ENCODE data around the gene PTPRR. TPM values are rescaled to one million over a fixed set of nuclear protein-coding genes. Genes with fewer than 3 reads are reported as not detected.

PTPRR gene
- total RNA-seq, 1 donor from 2014 or later, result 0.33 TPM

DNA sequence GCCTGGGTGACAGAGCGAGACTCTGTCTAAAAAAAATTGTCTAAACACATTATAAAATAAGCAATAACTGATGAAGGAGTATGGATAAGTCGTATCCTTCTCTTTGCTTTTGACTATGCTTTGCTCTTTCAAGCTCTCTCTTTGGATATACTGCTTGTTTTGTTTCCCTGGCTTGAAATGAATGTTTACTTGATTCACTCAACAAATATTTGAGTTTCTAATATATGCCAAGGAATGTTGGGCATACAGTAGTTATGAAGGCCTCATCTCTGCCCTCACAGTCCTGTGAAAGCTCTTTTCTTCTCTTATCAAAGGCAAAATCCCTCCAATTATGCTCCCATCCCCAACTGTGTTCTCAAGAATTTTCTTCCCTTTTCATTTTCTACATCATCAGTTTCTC, 123.5 kb downstream of the PTPRR start:
- no peaks in the 10 kb centered on the region for H3K36me3 Mint-ChIP-seq (ENCODE audit: low read depth, unreplicated experiment)
- H3K4me3 Mint-ChIP-seq (ENCODE audit: unreplicated experiment), result no peak overlapping the region
- no peaks in the 10 kb centered on the region for H3K27me3 Mint-ChIP-seq (ENCODE audit: unreplicated experiment)
- TF ChIP-seq, protein P1, sequence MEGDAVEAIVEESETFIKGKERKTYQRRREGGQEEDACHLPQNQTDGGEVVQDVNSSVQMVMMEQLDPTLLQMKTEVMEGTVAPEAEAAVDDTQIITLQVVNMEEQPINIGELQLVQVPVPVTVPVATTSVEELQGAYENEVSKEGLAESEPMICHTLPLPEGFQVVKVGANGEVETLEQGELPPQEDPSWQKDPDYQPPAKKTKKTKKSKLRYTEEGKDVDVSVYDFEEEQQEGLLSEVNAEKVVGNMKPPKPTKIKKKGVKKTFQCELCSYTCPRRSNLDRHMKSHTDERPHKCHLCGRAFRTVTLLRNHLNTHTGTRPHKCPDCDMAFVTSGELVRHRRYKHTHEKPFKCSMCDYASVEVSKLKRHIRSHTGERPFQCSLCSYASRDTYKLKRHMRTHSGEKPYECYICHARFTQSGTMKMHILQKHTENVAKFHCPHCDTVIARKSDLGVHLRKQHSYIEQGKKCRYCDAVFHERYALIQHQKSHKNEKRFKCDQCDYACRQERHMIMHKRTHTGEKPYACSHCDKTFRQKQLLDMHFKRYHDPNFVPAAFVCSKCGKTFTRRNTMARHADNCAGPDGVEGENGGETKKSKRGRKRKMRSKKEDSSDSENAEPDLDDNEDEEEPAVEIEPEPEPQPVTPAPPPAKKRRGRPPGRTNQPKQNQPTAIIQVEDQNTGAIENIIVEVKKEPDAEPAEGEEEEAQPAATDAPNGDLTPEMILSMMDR (IDR thresholded peaks at IDR 0.05; ENCODE audit: unreplicated experiment), result no peak
- no peak for DNase-seq (ENCODE audit: low spot score)
- no peaks in the 10 kb centered on the region for H3K4me1 Mint-ChIP-seq (ENCODE audit: unreplicated experiment)
- H3K27ac Mint-ChIP-seq (ENCODE audit: unreplicated experiment), result no peak overlapping the region
- no peaks in the 10 kb centered on the region for H3K9me3 Mint-ChIP-seq (ENCODE audit: unreplicated experiment)

DNA sequence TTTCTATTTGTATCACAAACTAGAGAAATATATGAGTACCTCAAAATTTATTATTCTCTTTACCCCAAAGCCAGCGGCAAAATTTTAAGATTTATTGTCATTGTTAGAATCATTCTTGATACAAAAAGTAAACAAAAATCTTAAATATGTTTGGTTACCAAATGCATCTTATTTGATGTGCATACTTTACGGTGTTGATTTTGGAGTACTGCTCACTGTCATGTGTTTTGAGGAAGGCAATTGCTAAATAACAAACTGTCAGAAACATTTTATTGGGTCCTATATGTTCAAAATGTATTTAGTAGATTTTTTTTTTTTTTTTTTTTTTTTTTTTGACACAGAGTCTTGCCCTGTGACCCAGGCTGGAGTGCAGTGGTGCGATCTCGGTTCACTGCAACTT, 124.9 kb downstream of the PTPRR start:
- no peak overlapping the region for H3K4me3 Mint-ChIP-seq (ENCODE audit: unreplicated experiment)
- H3K4me1 Mint-ChIP-seq (ENCODE audit: unreplicated experiment), result no peaks in the 10 kb centered on the region
- H3K9me3 Mint-ChIP-seq (ENCODE audit: unreplicated experiment), result no peaks in the 10 kb centered on the region
- TF ChIP-seq, protein P1 (IDR thresholded peaks at IDR 0.05; ENCODE audit: unreplicated experiment), result no peak
- no peaks in the 10 kb centered on the region for H3K27me3 Mint-ChIP-seq (ENCODE audit: unreplicated experiment)
- H3K27ac Mint-ChIP-seq (ENCODE audit: unreplicated experiment), result no peak overlapping the region
- no peaks in the 10 kb centered on the region for H3K36me3 Mint-ChIP-seq (ENCODE audit: low read depth, unreplicated experiment)
- no peak for DNase-seq (ENCODE audit: low spot score)

DNA sequence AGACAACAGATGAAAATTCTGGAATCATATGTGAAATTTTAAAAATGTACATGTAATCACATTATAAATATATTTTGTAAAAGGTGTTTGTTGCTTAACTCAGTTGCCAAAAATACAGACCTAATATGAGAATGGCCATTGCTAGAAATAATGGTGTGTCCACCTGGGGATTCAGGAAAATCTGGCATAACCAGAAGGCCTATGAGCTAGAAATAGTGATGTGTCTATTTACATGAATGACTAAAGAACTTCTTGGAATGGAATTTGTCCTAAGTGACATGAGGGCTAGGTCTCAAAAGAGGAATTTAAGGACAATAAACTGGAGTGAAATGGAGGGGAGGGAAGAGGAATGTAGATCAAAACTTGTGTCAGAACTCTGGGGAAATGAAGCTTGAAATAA, 126.4 kb downstream of the PTPRR start:
- DNase-seq (ENCODE audit: low spot score), result no peak
- H3K4me1 Mint-ChIP-seq (ENCODE audit: unreplicated experiment), result no peaks in the 10 kb centered on the region
- no peaks in the 10 kb centered on the region for H3K36me3 Mint-ChIP-seq (ENCODE audit: low read depth, unreplicated experiment)
- H3K27ac Mint-ChIP-seq (ENCODE audit: unreplicated experiment), result no peak overlapping the region
- H3K4me3 Mint-ChIP-seq (ENCODE audit: unreplicated experiment), result no peak overlapping the region
- TF ChIP-seq, protein P1 (IDR thresholded peaks at IDR 0.05; ENCODE audit: unreplicated experiment), result no peak
- no peaks in the 10 kb centered on the region for H3K9me3 Mint-ChIP-seq (ENCODE audit: unreplicated experiment)
- H3K27me3 Mint-ChIP-seq (ENCODE audit: unreplicated experiment), result no peaks in the 10 kb centered on the region

DNA sequence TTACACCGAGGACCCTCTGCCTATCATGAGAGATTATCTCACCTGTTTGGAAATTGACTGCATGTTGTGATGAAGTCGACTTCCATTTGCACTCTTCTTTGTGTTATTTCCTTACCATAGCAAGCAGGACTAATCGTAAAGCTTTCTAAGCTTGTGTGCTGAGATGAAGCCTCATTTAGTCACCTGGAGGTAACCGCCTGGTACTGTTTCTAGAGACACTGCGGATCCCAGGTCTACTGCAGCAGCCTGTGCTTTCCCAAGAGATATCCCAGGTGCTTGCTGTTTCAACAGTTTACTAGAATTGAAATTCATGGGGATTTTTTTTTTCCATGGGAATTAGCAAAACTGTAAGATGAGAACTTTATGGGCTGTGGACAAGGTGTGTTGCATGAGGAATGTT, 131.8 kb downstream of the PTPRR start:
- H3K36me3 Mint-ChIP-seq (ENCODE audit: low read depth, unreplicated experiment), result no peaks in the 10 kb centered on the region
- DNase-seq (ENCODE audit: low spot score), result no peak
- no peaks in the 10 kb centered on the region for H3K9me3 Mint-ChIP-seq (ENCODE audit: unreplicated experiment)
- H3K4me3 Mint-ChIP-seq (ENCODE audit: unreplicated experiment), result no peak overlapping the region
- H3K4me1 Mint-ChIP-seq (ENCODE audit: unreplicated experiment), result no peaks in the 10 kb centered on the region
- TF ChIP-seq, protein P1 (IDR thresholded peaks at IDR 0.05; ENCODE audit: unreplicated experiment), result no peak
- no peak overlapping the region for H3K27ac Mint-ChIP-seq (ENCODE audit: unreplicated experiment)
- H3K27me3 Mint-ChIP-seq (ENCODE audit: unreplicated experiment), result no peaks in the 10 kb centered on the region

DNA sequence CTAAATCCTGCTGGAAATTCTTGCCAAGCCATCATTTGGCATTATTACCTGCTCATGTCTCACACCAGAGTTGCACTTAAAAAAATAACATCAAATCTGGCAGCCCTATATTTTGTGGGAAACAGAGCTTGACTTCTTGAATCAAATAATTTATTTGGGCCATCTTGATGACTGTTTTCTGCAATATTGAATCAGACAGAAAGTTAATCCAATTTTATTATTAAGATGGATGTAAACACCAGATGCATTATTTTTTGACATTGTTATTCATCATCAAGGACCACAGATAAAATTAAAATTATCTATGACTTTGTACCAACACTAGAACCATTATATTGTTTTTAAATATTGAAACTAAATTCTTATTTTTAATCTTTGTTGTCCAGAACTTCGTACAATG, 132.9 kb downstream of the PTPRR start:
- no peak overlapping the region for H3K4me3 Mint-ChIP-seq (ENCODE audit: unreplicated experiment)
- H3K9me3 Mint-ChIP-seq (ENCODE audit: unreplicated experiment), result no peaks in the 10 kb centered on the region
- no peaks in the 10 kb centered on the region for H3K4me1 Mint-ChIP-seq (ENCODE audit: unreplicated experiment)
- no peak overlapping the region for H3K27ac Mint-ChIP-seq (ENCODE audit: unreplicated experiment)
- H3K27me3 Mint-ChIP-seq (ENCODE audit: unreplicated experiment), result peaks cover 3% of the 10 kb centered on the region
- H3K36me3 Mint-ChIP-seq (ENCODE audit: low read depth, unreplicated experiment), result no peaks in the 10 kb centered on the region
- DNase-seq (ENCODE audit: low spot score), result no peak
- TF ChIP-seq, protein P1 (IDR thresholded peaks at IDR 0.05; ENCODE audit: unreplicated experiment), result no peak

All from endothelial cell (in vitro differentiated cells).